Retinal pigment epithelial cell (primary cell): ENCODE measurements around the gene ACOT7.

Source experiments
- DNase-seq: peaks from one replicate; pipeline ENCODE4 v3.0.0-alpha.2; 2010; ENCODE audit warnings: low read depth
- H3K4me3 ChIP-seq: 2 replicates; pipeline ENCODE4 v1.5.1; 2011; ENCODE audit warnings: mild to moderate bottlenecking, low read length, control low read depth, moderate library complexity
- CTCF ChIP-seq: conservative IDR thresholded peaks from 2 replicates; pipeline ENCODE4 v1.5.1; 2011; ENCODE audit warnings: low read depth, low read length, control low read depth, inconsistent platforms

Gene ACOT7

DNA sequence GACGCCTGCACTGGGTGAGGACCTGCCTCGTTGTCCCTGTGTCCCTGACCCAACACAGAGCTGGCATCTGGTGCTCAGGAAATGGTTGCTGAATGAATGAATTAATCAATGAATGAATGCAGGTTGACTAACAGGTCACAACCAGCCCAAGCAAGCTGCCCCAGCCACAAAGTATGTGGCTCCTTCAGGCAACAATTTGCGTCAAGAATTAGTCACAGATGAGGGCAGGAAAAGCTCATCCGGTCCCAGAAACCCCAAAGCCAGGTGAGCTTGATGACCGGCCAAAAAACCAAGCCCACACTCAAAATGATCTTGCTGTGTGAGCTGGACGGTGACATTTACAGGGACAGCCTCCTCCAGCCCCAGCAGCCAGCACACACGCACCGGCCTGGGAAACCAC lies 92.0 kb downstream of the ACOT7 start:
- no peak for DNase-seq
- no peak overlapping the region for H3K4me3 ChIP-seq
- no peak for TF ChIP-seq CTCF

DNA sequence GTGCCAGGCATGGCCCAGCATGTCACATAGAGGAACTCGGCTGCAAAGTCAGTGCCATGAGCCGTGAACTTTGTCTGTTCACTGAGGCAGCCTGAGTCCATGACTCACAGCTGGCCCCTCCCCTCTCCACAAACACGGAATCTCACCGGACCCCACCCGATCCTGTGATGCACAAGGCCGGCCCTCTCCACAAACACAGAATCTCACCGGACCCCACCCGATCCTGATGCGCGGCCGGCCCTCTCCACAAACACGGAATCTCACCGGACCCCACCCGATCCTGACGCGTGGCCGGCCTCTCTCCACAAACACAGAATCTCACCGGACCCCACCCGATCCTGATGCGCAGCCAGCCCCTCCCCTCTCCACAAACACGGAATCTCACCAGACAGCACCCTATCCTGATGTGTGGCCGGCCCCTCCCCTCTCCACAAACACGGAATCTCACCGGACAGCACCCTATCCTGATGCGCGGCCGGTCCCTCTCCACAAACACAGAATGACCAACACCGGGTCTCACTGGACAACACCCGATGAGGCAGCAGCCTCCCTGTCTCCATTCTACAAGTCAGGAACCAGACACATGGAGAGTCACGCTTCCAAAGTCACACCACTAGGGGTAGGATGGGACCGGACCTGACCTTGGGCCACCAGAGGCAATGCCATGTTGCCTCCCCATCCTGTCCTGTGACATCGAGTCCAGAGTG lies 93.1 kb downstream of the ACOT7 start:
- no peak for DNase-seq
- H3K4me3 ChIP-seq: no peak overlapping the region
- no peak for TF ChIP-seq CTCF

DNA sequence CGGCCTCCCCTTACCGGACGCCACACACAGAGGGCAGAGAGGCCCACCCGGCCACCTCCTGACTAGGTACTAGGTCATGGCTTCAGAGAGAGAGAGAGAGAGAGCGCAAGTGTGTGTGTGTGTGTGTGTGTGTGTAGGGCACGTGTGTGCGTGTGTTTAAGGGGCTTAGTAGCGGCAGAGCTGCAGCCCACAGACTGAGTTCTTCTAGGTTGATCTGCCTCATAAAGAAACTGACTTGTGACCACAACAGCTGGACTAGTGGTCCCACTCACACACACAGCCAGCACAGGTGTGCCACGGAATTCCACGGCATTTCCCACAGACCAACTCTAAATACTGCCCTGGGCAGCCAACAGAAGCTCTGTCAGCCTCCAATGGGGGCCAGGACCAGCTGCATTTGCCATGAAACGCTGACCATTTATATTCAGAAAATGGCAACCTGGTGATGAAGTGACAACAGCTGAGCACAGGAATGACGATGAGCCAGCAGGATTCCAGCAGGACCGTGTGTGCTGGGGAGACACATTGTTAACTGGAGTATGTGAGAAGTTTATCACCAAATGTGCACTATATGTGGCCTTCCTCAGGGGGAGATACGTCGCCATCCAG lies 93.9 kb downstream of the ACOT7 start:
- TF ChIP-seq CTCF: no peak
- DNase-seq: no peak
- no peak overlapping the region for H3K4me3 ChIP-seq

DNA sequence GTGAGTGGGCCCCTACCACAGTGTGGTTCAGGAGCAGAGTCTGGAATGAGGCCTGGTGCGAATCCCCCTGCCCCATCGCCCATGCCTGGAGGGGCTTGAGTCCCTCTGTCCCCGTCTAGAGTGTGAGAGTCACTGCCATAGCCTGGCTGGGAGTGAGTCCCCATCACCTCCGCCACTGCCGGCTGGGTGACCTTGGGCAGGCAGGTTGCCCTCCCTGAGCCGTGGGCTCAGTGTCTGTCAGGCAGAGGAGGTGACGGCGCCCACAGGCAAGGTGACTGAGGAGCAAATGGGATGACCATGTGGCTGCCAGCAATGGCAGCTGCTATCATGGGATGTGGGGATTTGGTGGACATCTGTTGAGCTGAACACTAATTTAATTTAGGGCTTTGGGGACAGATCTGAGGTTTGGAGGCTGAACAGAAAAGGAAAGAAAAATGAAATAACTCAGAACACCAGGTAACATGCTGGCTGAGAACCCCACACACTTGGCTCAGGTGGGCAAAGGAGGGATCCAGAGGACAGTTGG lies 94.6 kb downstream of the ACOT7 start:
- no peak for TF ChIP-seq CTCF
- no peak for DNase-seq
- H3K4me3 ChIP-seq: no peak overlapping the region

DNA sequence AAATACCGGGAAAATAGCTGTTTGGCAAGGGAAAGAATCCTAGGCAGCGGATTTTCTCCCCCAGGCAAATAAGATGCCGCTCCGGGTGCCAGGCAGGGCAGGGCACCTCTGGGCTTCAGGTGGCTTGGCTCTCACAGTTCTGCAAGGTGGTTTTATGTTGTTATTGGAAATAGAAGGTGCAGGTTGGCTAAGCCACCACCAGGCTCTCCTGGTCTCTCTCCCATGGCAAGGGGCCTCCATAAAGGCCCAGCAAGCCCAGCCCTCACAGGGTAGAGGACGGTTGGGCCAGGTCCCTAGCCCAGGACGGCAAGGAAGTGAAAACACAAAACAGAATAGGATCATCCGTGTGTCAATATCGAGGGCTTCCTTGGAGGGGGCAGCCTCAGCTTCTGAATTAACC lies 95.0 kb downstream of the ACOT7 start:
- no peak overlapping the region for H3K4me3 ChIP-seq
- no peak for DNase-seq
- no peak for TF ChIP-seq CTCF

GRCh38 chr1:6295910-6296309 lies 97.7 kb downstream of the ACOT7 start:
- H3K4me3 ChIP-seq: no peak overlapping the region
- no peak for DNase-seq
- no peak for TF ChIP-seq CTCF
